Neuronal stem cell (in vitro differentiated cells): ENCODE results near the gene GPR17. TPM values are rescaled to one million over a fixed set of nuclear protein-coding genes. Genes with fewer than 3 reads are reported as not detected.

Experiments
- DNase-seq: peaks from one replicate; pipeline ENCODE4 v3.0.0-alpha.2; 2013; ENCODE audit warnings: low spot score
- H2AFZ ChIP-seq: one replicate; pipeline ENCODE4 v1.6.1; 2013; ENCODE audit warnings: mild to moderate bottlenecking, low read length, inconsistent platforms
- H2AK5ac ChIP-seq: 2 replicates; pipeline ENCODE4 v1.6.1; 2013; ENCODE audit warnings: low read depth, mild to moderate bottlenecking, inconsistent platforms, low read length, moderate library complexity, mixed read lengths
- H2BK120ac ChIP-seq: 2 replicates; pipeline ENCODE4 v1.6.1; 2013; ENCODE audit warnings: low read depth, mild to moderate bottlenecking, inconsistent platforms, low read length, moderate library complexity, mixed read lengths
- H2BK12ac ChIP-seq: one replicate; pipeline ENCODE4 v1.6.1; 2013; ENCODE audit warnings: low read length, inconsistent platforms
- H2BK15ac ChIP-seq: 2 replicates; pipeline ENCODE4 v1.6.1; 2013; ENCODE audit warnings: mild to moderate bottlenecking, low read length, inconsistent platforms, mixed read lengths
- H2BK5ac ChIP-seq: one replicate; pipeline ENCODE4 v1.6.1; 2013; ENCODE audit warnings: inconsistent platforms, mild to moderate bottlenecking, low read length, moderate library complexity
- H3K14ac ChIP-seq: one replicate; pipeline ENCODE4 v1.6.1; 2013; ENCODE audit warnings: low read length, inconsistent platforms
- H3K18ac ChIP-seq: 2 replicates; pipeline ENCODE4 v1.6.1; 2013; ENCODE audit warnings: low read length, inconsistent platforms
- H3K23ac ChIP-seq: 2 replicates; pipeline ENCODE4 v1.6.1; 2013; ENCODE audit warnings: low read depth, mild to moderate bottlenecking, mixed read lengths, low read length, inconsistent platforms; ENCODE audit not compliant: poor library complexity
- H3K27ac ChIP-seq: replicated peaks from 3 replicates; pipeline ENCODE4 v1.5.1; 2013; ENCODE audit warnings: low read length, inconsistent platforms
- H3K27me3 ChIP-seq, 3 experiments: 2 replicates each; pipeline ENCODE4 v1.6.1; 2013; ENCODE audit warnings: low read length in 3 of 3, mild to moderate bottlenecking in 2 of 3, inconsistent platforms in 1 of 3, low read depth in 1 of 3, mixed read lengths in 1 of 3, moderate library complexity in 1 of 3; ENCODE audit not compliant: control insufficient read depth in 3 of 3, insufficient read depth in 3 of 3
- H3K36me3 ChIP-seq, 2 donors: replicated peaks in 1 of 2; 2 replicates each; pipeline ENCODE4 v1.6.1; 2013; ENCODE audit warnings: low read length in 2 of 2; ENCODE audit not compliant: control insufficient read depth in 2 of 2, insufficient read depth in 2 of 2
- H3K4ac ChIP-seq: 2 replicates; pipeline ENCODE4 v1.6.1; 2013; ENCODE audit warnings: inconsistent platforms, mild to moderate bottlenecking, low read length, moderate library complexity
- H3K4me1 ChIP-seq, 2 donors: 1 replicate in 1 of 2; 2 replicates in 1 of 2; pipeline ENCODE4 v1.6.1; 2013; ENCODE audit warnings: low read length in 2 of 2, low read depth in 1 of 2; ENCODE audit not compliant: control insufficient read depth in 2 of 2, insufficient read depth in 1 of 2
- H3K4me2 ChIP-seq: one replicate; pipeline ENCODE4 v1.6.1; 2013; ENCODE audit warnings: mild to moderate bottlenecking, low read length, inconsistent platforms; ENCODE audit not compliant: insufficient read depth, poor library complexity, severe bottlenecking
- H3K4me3 ChIP-seq, 2 donors: 2 replicates each; pipeline ENCODE4 v1.5.1; 2013; ENCODE audit warnings: low read length in 2 of 2, mild to moderate bottlenecking in 2 of 2, inconsistent platforms in 1 of 2, moderate library complexity in 1 of 2
- H3K79me1 ChIP-seq: one replicate; pipeline ENCODE4 v1.6.1; 2013; ENCODE audit warnings: low read depth, mild to moderate bottlenecking, inconsistent platforms, low read length, moderate library complexity
- H3K9ac ChIP-seq: one replicate; pipeline ENCODE4 v1.6.1; 2013; ENCODE audit warnings: mild to moderate bottlenecking, low read depth, low read length, inconsistent platforms; ENCODE audit not compliant: poor library complexity
- H3K9me3 ChIP-seq, 2 donors: replicated peaks in 1 of 2; 2 replicates each; pipeline versions ENCODE3 to v1.6.1; 2013; ENCODE audit warnings: low read length in 2 of 2, mild to moderate bottlenecking in 2 of 2, inconsistent platforms in 1 of 2, low read depth in 1 of 2, mixed read lengths in 1 of 2, moderate library complexity in 1 of 2; ENCODE audit not compliant: control insufficient read depth in 2 of 2, insufficient read depth in 1 of 2
- H4K8ac ChIP-seq: one replicate; pipeline ENCODE4 v1.6.1; 2013; ENCODE audit warnings: low read depth, mild to moderate bottlenecking, inconsistent platforms, low read length, moderate library complexity
- H4K91ac ChIP-seq: one replicate; pipeline ENCODE4 v1.6.1; 2013; ENCODE audit warnings: low read length, low read depth, mild to moderate bottlenecking, inconsistent platforms; ENCODE audit not compliant: poor library complexity
- WGBS, 2 donors: extraction: QIAGEN DNeasy Blood & Tissue Kit; methylation state at CpG; one replicate each; pipeline ENCODE4 v1.1.7; 2013; ENCODE audit warnings: missing lambda C conversion rate in 2 of 2, mixed read lengths in 1 of 2; ENCODE audit not compliant: insufficient read length in 2 of 2, insufficient replicate concordance in 1 of 2; ENCODE audit errors: extremely low coverage in 2 of 2; 5-methylcytosine and 5-hydroxymethylcytosine counted together
- polyA plus RNA-seq, 2 experiments: library from polyadenylated mRNA; stranded (reverse); fragments of 200-250 nt; gene quantifications; one replicate each; pipeline ENCODE4 v1.2.3, GENCODE V29; 2013

GPR17 gene
- 0.06 TPM for polyA plus RNA-seq (2013, experiment 1 of 2)
- 0.04 TPM for polyA plus RNA-seq (2013, experiment 2 of 2)

GRCh38 chr2:127645395-127646291 lies at the start of gene GPR17:
Gene GPR17 (plus strand): TSS chr2:127646153. CDS start chr2:127650736, 4,583 bp downstream.
- peaks cover 12 to 16% of the 10 kb centered on the region in 2 donors for H3K4me1 ChIP-seq
- H3K27ac ChIP-seq = no peak within 1 kb of the TSS
- H4K91ac ChIP-seq = no peak within 1 kb of the TSS
- H3K27me3 ChIP-seq = peaks cover 0 to 2% (median 0%) of the 10 kb centered on the region in 3 experiments
- no peak within 1 kb of the TSS for H3K4ac ChIP-seq
- H2BK12ac ChIP-seq = peak within 1 kb of the TSS; percentile 93
- peak within 1 kb of the TSS; percentile 94 for H2AK5ac ChIP-seq
- peak within 1 kb of the TSS; percentile 89 for H3K18ac ChIP-seq
- peak within 1 kb of the TSS; percentile 58 for H2BK5ac ChIP-seq
- no CpG with 5 or more reads among the region's 37 CpGs for WGBS, 2 donors
- H4K8ac ChIP-seq = peak within 1 kb of the TSS; percentile 31
- no peak for DNase-seq
- peak within 1 kb of the TSS in 1 of 2 donors; percentile 18 for H3K4me3 ChIP-seq
- peak within 1 kb of the TSS; percentile 67 for H3K9ac ChIP-seq
- peak within 1 kb of the TSS; percentile 81 for H3K23ac ChIP-seq
- H3K14ac ChIP-seq = no peak within 1 kb of the TSS
- peak within 1 kb of the TSS; percentile 97 for H2BK15ac ChIP-seq
- H2AFZ ChIP-seq = peak within 1 kb of the TSS; percentile 83
- no peaks in the 10 kb centered on the region for H3K36me3 ChIP-seq
- no peaks in the 10 kb centered on the region for H3K9me3 ChIP-seq
- H2BK120ac ChIP-seq = peak within 1 kb of the TSS; percentile 68
- no peak within 1 kb of the TSS for H3K4me2 ChIP-seq
- no peaks in the 10 kb centered on the region for H3K79me1 ChIP-seq

GRCh38 chr2:127596311-127597045 lies 49.5 kb upstream of the GPR17 start:
- Histone ChIP-seq H4K91ac (no peak overlapping the region), H3K14ac (no peak overlapping the region), H2BK120ac (no peak overlapping the region), H2AFZ (no peak overlapping the region), H3K9ac (no peak overlapping the region), H3K23ac (no peak overlapping the region), H3K18ac (no peak overlapping the region), H2BK5ac (no peak overlapping the region), H3K4me3 (no peak overlapping the region), H4K8ac (no peak overlapping the region), H3K4ac (no peak overlapping the region), H3K27ac (no peak overlapping the region), H3K4me2 (no peak overlapping the region), H3K9me3 (peaks cover 0 to 3% of the 10 kb centered on the region in 2 donors), H2BK12ac (no peak overlapping the region), H3K36me3 (no peaks in the 10 kb centered on the region), H3K79me1 (no peaks in the 10 kb centered on the region), H2BK15ac (no peak overlapping the region), H3K4me1 (no peaks in the 10 kb centered on the region), H3K27me3 (no peaks in the 10 kb centered on the region), H2AK5ac (no peak overlapping the region)
- no peak for DNase-seq
- WGBS, 2 donors = no CpG with 5 or more reads among the region's 14 CpGs

GRCh38 chr2:127597046-127597983 lies 48.6 kb upstream of the GPR17 start:
- peaks cover 2 to 3% of the 10 kb centered on the region in 2 donors for H3K9me3 ChIP-seq
- no peak overlapping the region for H2BK5ac ChIP-seq
- no peaks in the 10 kb centered on the region for H3K4me1 ChIP-seq
- no peak overlapping the region for H3K18ac ChIP-seq
- H3K27ac ChIP-seq = no peak overlapping the region
- no peaks in the 10 kb centered on the region for H3K79me1 ChIP-seq
- no peak overlapping the region for H3K4me3 ChIP-seq
- no peak overlapping the region for H2AK5ac ChIP-seq
- no peak for DNase-seq
- H2BK12ac ChIP-seq = no peak overlapping the region
- no peak overlapping the region for H2BK15ac ChIP-seq
- H3K27me3 ChIP-seq = no peaks in the 10 kb centered on the region
- H4K8ac ChIP-seq = no peak overlapping the region
- H3K4me2 ChIP-seq = no peak overlapping the region
- whole genome bisulfite sequencing, 2 donors = no CpG with 5 or more reads among the region's 17 CpGs
- H3K23ac ChIP-seq = no peak overlapping the region
- H2BK120ac ChIP-seq = no peak overlapping the region
- no peak overlapping the region for H3K4ac ChIP-seq
- H3K36me3 ChIP-seq = no peaks in the 10 kb centered on the region
- no peak overlapping the region for H4K91ac ChIP-seq
- peak overlapping the region; percentile 14 for H3K14ac ChIP-seq
- no peak overlapping the region for H3K9ac ChIP-seq
- H2AFZ ChIP-seq = no peak overlapping the region
